T-helper 9 cell (primary cell): ENCODE data around the gene ACOT7.

ENCODE experiments used
- DNase-seq: peaks from one replicate; pipeline ENCODE4 v3.0.0-alpha.2; 2020

ACOT7 gene

DNA sequence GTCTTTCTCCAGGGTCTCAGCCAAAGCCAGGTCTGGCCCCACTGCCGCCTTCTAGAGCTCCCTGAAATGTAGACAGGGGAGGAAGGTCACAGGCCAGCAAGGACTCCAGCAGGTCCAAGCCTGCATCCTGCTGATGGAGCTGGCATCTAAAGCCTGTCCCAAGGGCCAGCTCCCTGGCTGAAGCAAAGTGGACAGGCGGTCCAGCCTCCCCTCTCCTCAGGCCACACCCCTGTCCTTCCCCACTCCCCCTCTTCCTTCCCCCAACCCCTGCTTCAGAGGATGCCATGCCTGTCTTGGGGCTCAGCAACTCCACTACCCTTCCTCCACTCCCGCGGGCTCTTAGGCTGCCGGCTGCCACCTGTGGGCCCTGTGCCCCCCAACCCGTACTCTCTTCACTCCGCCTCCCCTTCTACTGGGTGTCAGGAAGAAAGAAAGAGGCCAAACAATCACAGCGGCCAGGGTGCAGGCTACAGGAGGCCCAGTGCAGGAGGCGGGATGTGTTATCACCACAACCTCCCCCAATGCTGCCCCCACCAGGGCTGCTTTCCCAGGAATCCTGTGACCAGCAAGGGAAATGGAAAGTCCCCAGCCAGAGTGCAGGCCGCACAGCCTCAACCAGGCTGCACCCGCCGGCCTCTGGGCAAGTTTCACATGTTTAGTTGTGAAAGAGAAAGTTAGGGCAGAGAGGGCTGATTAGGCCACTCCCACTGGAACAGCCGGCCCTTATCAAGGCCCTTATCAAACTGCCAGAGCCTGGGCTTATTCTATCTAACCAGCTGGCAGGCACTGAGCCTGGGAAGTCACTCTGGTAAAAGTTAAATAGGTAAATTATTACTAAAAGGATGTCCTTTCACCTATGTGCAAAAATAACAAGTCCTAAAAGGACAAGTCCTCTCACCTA is 34.1 kb downstream of the ACOT7 start:
- peak; percentile 28 for DNase-seq

GRCh38 chr1:6358757-6359201 is 34.8 kb downstream of the ACOT7 start:
- DNase-seq = peak; percentile 55

DNA sequence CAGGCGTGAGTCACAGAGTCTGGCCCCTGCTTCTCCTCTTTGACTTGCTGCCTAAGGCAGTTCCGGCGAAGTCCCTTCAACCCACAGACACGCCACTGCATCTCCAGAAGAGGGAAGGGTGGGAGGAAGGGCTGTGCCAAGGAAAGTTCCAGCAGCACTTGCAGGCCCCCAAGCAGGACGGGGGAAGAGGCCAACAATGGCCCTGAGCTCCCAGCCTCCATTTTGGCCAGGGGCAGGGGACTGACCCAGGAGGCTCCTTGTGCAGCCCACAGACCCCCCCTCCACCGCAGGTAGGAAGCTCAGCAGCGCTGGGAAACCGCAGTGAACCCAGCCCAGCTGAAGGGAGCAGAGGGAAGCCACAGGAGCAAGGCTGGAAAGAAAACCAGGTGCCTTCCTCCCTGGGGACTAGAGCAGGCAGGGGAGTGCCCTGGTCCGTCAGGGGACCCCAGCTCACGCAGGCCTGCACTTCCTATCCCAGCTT is 35.4 kb downstream of the ACOT7 start:
- DNase-seq = no peak

DNA sequence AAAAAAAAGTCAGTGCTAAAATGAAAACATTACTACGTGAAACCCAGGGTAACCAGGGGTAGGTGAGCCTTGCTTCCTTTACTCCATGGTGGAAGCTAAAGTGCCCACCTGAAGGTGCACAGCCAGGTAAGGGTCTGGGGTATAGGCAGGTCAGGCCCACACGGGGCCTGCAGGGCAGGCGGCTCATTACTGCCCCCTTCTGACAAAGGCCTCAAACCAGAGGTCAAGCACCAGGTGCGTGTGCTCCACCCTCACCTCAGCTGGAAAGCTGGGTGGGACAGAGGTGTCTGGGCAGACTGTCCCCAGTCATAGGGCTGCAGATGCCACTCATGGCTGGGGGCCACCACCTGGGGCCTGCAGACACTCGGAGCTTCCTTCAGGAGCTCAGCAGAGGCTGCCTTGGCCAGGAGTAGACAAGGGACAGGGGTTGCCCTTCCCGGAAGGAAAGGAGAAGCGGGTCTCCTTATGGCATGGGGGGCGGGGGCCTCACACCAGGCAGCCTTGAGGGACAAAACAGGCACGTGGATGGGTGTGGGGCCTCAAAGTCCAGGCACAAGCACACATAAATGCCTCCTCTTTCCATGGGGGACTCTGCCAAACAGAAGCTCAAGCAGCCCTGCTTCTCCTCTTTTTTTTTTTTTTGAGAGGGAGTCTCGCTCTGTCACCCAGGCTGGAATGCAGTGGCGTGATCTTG is 36.2 kb downstream of the ACOT7 start:
- DNase-seq = no peak

- DNase-seq = no peak
Observed at GRCh38 chr1:6355621-6356020, 37.9 kb downstream of the ACOT7 start.

DNA sequence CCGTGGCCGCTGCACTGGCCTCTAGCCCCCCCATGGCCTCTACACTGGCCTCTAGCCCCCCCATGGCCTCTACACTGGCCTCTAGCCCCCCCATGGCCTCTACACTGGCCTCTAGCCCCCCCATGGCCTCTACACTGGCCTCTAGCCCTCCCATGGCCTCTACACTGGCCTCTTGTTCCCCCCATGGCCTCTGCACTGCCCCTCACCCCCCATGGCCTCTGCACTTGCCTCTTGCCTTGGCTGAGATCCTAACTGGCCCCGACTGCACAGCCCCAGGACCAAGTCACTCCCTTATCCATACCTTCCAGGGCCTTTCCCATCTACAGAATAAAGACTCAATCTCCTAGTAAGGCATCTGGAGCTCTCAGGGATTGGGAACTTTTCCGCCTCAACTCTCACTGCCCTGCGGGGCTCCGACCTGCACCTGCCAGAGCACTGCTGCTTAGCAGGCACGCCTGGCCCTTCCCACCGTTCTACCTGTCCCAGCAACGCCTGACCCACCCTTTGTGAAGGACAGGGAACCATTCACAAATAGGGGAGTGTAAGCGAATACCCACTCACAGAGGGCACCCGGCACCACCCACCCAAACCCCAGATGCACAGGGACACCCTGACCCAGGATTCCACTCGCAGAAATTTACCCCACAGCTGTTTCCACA is 38.8 kb downstream of the ACOT7 start:
- DNase-seq = no peak

- DNase-seq = no peak
Observed at GRCh38 chr1:6353955-6354658, 39.5 kb downstream of the ACOT7 start.

- no peak for DNase-seq
Observed at GRCh38 chr1:6353619-6353954, 40.0 kb downstream of the ACOT7 start.

DNA sequence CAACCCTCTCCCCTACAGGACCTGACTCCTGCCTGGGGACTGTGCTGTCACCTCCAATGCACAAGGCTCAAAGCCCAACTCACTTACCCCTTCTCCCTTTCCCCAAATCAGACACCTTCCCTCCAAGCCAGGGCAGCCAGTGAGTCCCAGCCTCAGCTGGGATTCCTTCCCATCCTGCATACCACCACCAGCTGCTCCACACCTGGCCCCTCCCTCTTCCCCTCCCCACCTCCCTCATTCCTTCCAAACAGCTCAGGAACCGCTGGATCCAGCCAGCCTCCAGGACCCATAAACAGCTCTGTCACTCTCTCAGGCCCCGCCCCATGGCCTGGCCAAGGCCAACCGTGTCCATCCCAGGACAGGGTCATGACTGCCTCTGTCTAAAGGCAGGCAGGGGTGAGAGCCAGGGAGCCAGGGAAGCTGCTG is 41.4 kb downstream of the ACOT7 start:
- no peak for DNase-seq

DNA sequence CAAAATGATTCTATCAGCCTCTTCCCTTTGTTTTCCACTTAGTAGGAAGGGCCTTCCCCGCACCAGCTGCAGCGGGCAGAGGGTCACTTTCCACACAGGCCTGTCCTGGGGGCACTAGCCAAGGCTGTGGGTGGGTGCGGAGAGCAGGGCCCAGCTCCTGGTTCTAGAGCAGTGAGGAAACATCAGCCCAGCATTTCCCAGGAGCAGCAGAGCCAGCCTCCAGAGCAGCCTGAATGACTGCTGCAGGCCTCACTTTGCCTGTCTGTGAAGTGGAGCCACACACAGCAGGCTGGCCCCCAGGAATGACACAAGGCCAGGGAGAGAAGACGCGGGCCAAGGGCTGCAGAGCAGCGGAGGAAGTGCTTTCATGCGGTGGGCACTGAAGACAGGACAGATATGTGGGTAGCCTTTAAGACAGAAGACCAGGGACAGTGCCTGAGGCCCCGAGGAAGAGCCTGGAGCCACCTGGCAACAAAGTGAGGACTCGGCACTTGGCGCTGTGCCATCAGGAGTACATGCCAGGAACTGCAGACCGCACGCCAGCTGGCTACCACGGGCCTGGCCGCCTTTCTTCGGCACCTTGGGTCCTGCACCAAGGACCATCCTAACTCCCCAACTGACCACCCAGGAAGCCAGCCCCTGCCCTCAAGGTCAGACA is 42.0 kb downstream of the ACOT7 start:
- DNase-seq = no peak

DNA sequence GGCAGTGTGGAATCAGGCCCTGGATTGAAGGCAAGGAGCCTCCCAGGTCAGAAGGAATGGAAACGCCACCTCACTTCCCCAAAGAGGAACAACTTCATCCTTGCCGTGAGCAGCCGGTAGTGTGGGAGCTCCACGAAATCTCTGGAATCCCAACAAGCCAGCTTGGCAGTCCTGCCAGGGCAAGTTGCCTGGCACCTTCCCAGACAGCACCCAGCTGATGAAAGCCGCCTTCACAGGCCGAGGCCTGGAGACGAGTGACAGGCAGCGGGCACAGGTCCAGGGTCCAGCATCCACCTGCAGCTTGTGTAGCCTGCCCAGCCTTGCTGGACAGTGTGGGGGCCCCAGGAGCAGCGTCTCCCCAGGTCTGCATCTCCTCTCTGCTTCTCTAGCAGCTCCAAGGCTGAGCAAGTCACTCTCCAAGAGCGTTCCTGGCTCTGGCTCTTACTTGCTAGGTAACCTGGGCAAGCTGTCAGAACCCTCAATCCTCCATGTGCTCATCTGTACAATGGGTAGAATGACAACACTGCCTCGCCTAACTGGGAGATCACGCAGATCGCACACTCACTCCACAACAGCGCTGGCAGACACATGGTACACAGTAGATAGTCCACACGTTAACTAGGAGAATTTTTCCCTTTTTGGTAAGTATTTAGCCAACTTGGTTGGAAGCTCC is 43.0 kb downstream of the ACOT7 start:
- no peak for DNase-seq

- no peak for DNase-seq
Observed at GRCh38 chr1:6349254-6349943, 44.2 kb downstream of the ACOT7 start.

GRCh38 chr1:6348511-6349191 is 44.9 kb downstream of the ACOT7 start:
- DNase-seq = peak; percentile 39

- DNase-seq = peak; percentile 63
Observed at GRCh38 chr1:6347641-6348487, 45.7 kb downstream of the ACOT7 start.

- DNase-seq = no peak
Observed at GRCh38 chr1:6345460-6345859, 48.1 kb downstream of the ACOT7 start.

- DNase-seq = no peak
Observed at GRCh38 chr1:6345009-6345408, 48.6 kb downstream of the ACOT7 start.

DNA sequence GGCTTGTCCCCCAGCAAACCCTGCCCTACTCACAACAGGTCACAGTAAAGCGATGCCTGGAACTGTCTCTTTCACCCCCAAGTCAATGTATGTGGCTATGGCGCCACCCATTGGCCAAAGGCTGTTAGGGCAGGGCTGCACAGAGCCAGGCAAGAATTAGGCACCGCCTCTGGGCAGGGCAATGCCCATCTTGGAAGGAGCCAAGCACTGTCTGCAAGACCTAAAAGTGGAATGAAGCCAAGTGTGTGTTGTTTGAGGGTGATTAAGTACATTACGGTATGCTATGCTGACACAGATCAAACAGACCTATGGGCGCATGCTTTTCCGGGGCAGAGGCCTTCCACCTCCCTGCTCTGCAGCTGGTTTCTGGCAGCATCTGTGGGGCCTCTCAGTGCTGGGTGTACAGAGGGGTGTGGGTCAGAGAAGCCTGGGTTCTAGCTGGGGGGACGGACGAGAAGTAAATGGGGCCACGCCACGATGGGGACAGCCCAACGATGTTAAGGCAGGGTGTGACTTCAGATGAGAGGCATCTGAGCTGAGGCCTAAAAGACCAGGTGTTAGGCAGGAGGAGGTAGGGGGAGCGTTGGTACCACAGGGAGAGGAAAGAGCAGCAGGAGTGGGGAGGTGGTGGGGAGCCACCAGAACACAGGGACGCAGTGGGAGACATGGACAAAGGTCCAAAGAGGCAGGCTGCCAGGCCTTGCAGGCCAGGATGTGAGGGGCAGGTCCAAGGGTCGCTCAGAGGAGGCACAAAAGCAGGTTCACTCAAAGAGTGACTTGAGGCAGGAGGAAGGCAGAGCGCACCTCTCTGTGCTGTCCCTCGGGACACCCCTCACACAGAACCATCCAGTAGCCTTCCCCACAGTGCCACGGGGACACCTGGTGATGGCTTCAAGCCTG is 49.8 kb downstream of the ACOT7 start:
- peak; percentile 40 for DNase-seq

- no peak for DNase-seq
Observed at GRCh38 chr1:6342056-6342455, 51.5 kb downstream of the ACOT7 start.
